Measurements from ENCODE around the gene RGSL1. TPM values are rescaled to one million over a fixed set of nuclear protein-coding genes. Genes with fewer than 3 reads are reported as not detected.

Gene RGSL1
- polyA plus RNA-seq, 3 donors = not detected

GRCh38 chr1:182568647-182569284 is 118.8 kb downstream of the RGSL1 start:
- H3K9me3 ChIP-seq (replicated peaks in 1 of 2; ENCODE audit: control insufficient read depth in 1 of 2, insufficient read depth in 1 of 2, low read length in 2 of 2) = no peaks in the 10 kb centered on the region
- Mint-ChIP-seq H3K4me3 (no peak overlapping the region), H3K4me1 (no peaks in the 10 kb centered on the region), H3K36me3 (peaks cover 9% of the 10 kb centered on the region in 2 donors), H3K27me3 (ENCODE audit: low read depth in 3 of 3) (peaks cover 1 to 2% (median 2%) of the 10 kb centered on the region in 3 donors), H3K27ac (no peak overlapping the region), H3K9me3 (peaks cover 0 to 3% (median 0%) of the 10 kb centered on the region in 7 donors)
- H3K9ac ChIP-seq (ENCODE audit: insufficient read depth, low read length, poor library complexity, severe bottlenecking) = no peak overlapping the region
- no peak overlapping the region for H3K4me3 ChIP-seq (replicated peaks in 1 of 3; ENCODE audit: low read depth in 2 of 3, low read length in 3 of 3)
- no peak for TF ChIP-seq CTCF (IDR thresholded peaks at IDR 0.05)
- WGBS (ENCODE audit: insufficient coverage) = 44% methylated on average over 1 of the region's 3 CpGs
- H2AFZ ChIP-seq (ENCODE audit: insufficient read depth, low read depth, low read length, poor library complexity, severe bottlenecking) = no peak overlapping the region
- no peaks in the 10 kb centered on the region for H3K79me2 ChIP-seq (ENCODE audit: insufficient read depth, low read length)
- H3K4me2 ChIP-seq (replicated peaks; ENCODE audit: extremely low read depth, low read length, poor library complexity, severe bottlenecking) = no peak overlapping the region
- no peak for DNase-seq
- H4K20me1 ChIP-seq (ENCODE audit: insufficient read depth, low read length) = no peaks in the 10 kb centered on the region
- H3K27ac ChIP-seq (ENCODE audit: low read depth in 1 of 2, low read length in 2 of 2) = no peak overlapping the region
- no peaks in the 10 kb centered on the region for H3K27me3 ChIP-seq (ENCODE audit: control insufficient read depth in 2 of 2, insufficient read depth in 2 of 2, low read length in 2 of 2)
- H3K36me3 ChIP-seq (replicated peaks in 1 of 2; ENCODE audit: control insufficient read depth in 1 of 2, insufficient read depth in 2 of 2, low read length in 2 of 2) = peaks cover 3 to 14% of the 10 kb centered on the region in 2 donors
- intact Hi-C loops (cut with micrococcal nuclease) = no loop called here
- H3K4me1 ChIP-seq (ENCODE audit: control insufficient read depth in 1 of 2, insufficient read depth in 2 of 2, low read length in 2 of 2) = no peaks in the 10 kb centered on the region

DNA sequence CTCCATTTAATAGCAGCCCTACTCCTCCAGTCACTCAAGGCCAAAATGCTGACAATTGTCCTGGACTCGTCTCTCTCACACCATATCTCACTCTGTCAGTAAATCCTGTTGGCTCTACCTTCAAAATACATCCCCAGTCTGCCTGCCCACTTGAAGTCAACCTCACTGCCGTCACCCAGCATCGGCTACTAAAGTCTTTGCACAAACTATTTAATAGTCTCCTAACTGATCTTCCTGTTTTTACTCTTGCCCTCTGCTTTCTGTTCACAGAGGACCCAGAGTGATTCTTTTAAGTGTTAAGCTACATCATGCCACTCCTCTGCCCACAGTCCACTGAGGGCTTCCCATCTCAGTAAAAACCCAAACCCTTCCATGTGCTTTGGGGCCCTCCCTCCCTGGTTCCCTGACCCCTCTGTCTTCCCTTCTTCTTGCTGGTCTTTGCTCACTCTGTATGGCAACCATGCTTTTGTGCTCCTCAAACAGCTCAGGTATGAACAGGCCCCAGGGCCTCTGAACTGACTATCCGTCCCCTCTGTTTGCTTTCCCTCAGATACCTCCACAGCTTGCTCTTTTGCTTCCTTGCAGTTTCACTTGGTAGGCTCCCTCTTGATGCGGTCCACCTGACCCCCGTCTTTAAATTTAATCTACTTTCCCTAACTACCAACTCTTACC is 120.1 kb downstream of the RGSL1 start:
- TF ChIP-seq CTCF (IDR thresholded peaks at IDR 0.05) = no peak
- H3K27ac ChIP-seq (ENCODE audit: low read depth in 1 of 2, low read length in 2 of 2) = no peak overlapping the region
- no peak overlapping the region for H2AFZ ChIP-seq (ENCODE audit: insufficient read depth, low read depth, low read length, poor library complexity, severe bottlenecking)
- no peak overlapping the region for H3K4me3 ChIP-seq (replicated peaks in 1 of 3; ENCODE audit: low read depth in 2 of 3, low read length in 3 of 3)
- 100% methylated on average over 4 of the region's 6 CpGs for WGBS (ENCODE audit: insufficient coverage)
- H3K9me3 Mint-ChIP-seq = peaks cover 0 to 3% (median 0%) of the 10 kb centered on the region in 7 donors
- no peak overlapping the region for H3K27ac Mint-ChIP-seq
- peaks cover 13 to 27% of the 10 kb centered on the region in 2 donors for H3K36me3 ChIP-seq (replicated peaks in 1 of 2; ENCODE audit: control insufficient read depth in 1 of 2, insufficient read depth in 2 of 2, low read length in 2 of 2)
- no peaks in the 10 kb centered on the region for H3K4me1 Mint-ChIP-seq
- H3K9me3 ChIP-seq (replicated peaks in 1 of 2; ENCODE audit: control insufficient read depth in 1 of 2, insufficient read depth in 1 of 2, low read length in 2 of 2) = no peaks in the 10 kb centered on the region
- H3K4me3 Mint-ChIP-seq = no peak overlapping the region
- no peak overlapping the region for H3K9ac ChIP-seq (ENCODE audit: insufficient read depth, low read length, poor library complexity, severe bottlenecking)
- H3K27me3 Mint-ChIP-seq (ENCODE audit: low read depth in 3 of 3) = peaks cover 0 to 2% (median 2%) of the 10 kb centered on the region in 3 donors
- H4K20me1 ChIP-seq (ENCODE audit: insufficient read depth, low read length) = no peaks in the 10 kb centered on the region
- H3K4me2 ChIP-seq (replicated peaks; ENCODE audit: extremely low read depth, low read length, poor library complexity, severe bottlenecking) = no peak overlapping the region
- DNase-seq = no peak
- no peaks in the 10 kb centered on the region for H3K27me3 ChIP-seq (ENCODE audit: control insufficient read depth in 2 of 2, insufficient read depth in 2 of 2, low read length in 2 of 2)
- no peaks in the 10 kb centered on the region for H3K79me2 ChIP-seq (ENCODE audit: insufficient read depth, low read length)
- intact Hi-C loops (cut with micrococcal nuclease) = no loop called here
- H3K4me1 ChIP-seq (ENCODE audit: control insufficient read depth in 1 of 2, insufficient read depth in 2 of 2, low read length in 2 of 2) = no peaks in the 10 kb centered on the region
- H3K36me3 Mint-ChIP-seq = peaks cover 18 to 22% of the 10 kb centered on the region in 2 donors

Data from CD14-positive monocyte (primary cell).